ENCODE results near the gene SAMHD1. TPM values are rescaled to one million over a fixed set of nuclear protein-coding genes. Genes with fewer than 3 reads are reported as not detected.

Gene SAMHD1
- total RNA-seq, 2 experiments from 2014 or later, result 30.6 to 35.9 TPM

GRCh38 chr20:36856691-36857635 lies 94.5 kb downstream of the SAMHD1 start:
- DNase-seq (peak; percentile 67), ATAC-seq (peak; percentile 66)
- intact Hi-C loops (cut with micrococcal nuclease), result no loop called here
- H3K27me3 Mint-ChIP-seq, result peaks cover 4% of the 10 kb centered on the region
- H3K9me3 Mint-ChIP-seq, result no peaks in the 10 kb centered on the region
- TF ChIP-seq CTCF (IDR thresholded peaks at IDR 0.05), result no peak
- H3K27ac Mint-ChIP-seq, result peak overlapping the region; percentile 17
- peaks cover 15% of the 10 kb centered on the region for H3K4me1 Mint-ChIP-seq (ENCODE audit: low read depth)
- H3K4me3 Mint-ChIP-seq, result peak overlapping the region; percentile 0
- POLR2A ChIA-PET, result interaction anchor here (1.0 to 1.8 kb wide), 2 partner anchors 10 to 23 kb away, joined by 3 to 6 read pairs; no protein-coding TSS in a partner anchor
- CTCF ChIA-PET, result interaction anchor here (0.9 to 2.8 kb wide), 3 partner anchors 10 to 48 kb away, joined by 3 to 11 read pairs (median 5); no protein-coding TSS in a partner anchor
- no peaks in the 10 kb centered on the region for H3K36me3 Mint-ChIP-seq (ENCODE audit: low read depth)

DNA sequence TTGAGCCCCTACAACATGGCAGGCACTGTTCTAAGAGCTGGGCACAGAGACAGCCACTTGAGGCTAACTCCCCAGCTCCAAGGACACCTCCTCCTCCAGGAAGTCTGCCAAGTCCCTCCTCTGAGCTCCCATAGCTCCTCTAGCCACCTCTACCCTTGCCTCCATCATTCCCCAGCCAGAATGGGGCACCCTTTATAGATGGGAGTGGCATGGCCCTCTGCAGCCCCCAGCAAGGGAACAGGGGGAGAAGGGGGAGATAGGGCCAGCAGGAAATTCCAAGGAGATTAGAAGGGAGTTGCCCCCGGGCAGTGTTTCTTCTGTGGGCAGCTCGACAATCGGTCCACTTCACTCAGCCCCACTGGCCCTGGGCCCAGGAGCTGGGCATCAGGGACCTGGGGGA lies 95.3 kb downstream of the SAMHD1 start:
- POLR2A ChIA-PET, result interaction anchor here (1.0 to 1.8 kb wide), 2 partner anchors 9 to 23 kb away, joined by 3 to 6 read pairs; no protein-coding TSS in a partner anchor
- CTCF ChIA-PET, result interaction anchor here (0.7 to 2.8 kb wide), 5 partner anchors 7 to 82 kb away, joined by 3 to 11 read pairs (median 5); a partner anchor contains a TSS
- Mint-ChIP-seq H3K27me3 (peaks cover under 1% of the 10 kb centered on the region), H3K36me3 (ENCODE audit: low read depth) (no peaks in the 10 kb centered on the region), H3K27ac (no peak overlapping the region), H3K4me1 (ENCODE audit: low read depth) (peaks cover 15% of the 10 kb centered on the region), H3K4me3 (no peak overlapping the region), H3K9me3 (no peaks in the 10 kb centered on the region)
- intact Hi-C loops (cut with micrococcal nuclease), result no loop called here
- TF ChIP-seq CTCF (IDR thresholded peaks at IDR 0.05), result no peak
- ATAC-seq (no peak), DNase-seq (no peak)

DNA sequence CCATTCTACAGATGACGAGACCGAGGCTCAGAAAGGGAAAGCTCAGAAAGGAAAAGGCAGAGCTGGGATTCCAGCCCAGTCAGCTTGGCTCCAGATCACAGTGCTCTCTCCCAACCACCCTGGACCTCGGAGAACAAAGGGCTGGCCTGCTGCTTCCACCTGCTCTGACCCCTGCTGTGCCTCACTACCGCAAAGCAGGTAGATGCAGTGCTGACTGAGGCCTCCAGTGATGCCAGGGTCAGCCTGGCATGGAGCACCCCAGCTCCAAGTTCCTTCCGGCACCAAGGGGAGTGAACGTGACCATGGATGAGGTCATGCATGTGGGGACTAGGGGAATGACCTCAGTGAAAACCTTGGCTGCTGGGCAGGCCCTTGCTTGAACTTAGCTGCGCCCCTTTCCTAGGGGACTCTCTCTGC lies 96.3 kb downstream of the SAMHD1 start:
- POLR2A ChIA-PET, result interaction anchor here (1.0 to 1.8 kb wide), 4 partner anchors 9 to 23 kb away, joined by 3 to 6 read pairs (median 4); a partner anchor contains a TSS
- peaks cover 15% of the 10 kb centered on the region for H3K4me1 Mint-ChIP-seq (ENCODE audit: low read depth)
- intact Hi-C loops (cut with micrococcal nuclease), result no loop called here

GRCh38 chr20:36854348-36855240 lies 96.9 kb downstream of the SAMHD1 start:
- Mint-ChIP-seq H3K4me3 (no peak overlapping the region), H3K9me3 (peaks cover 3% of the 10 kb centered on the region), H3K27ac (no peak overlapping the region), H3K27me3 (no peaks in the 10 kb centered on the region), H3K36me3 (ENCODE audit: low read depth) (no peaks in the 10 kb centered on the region), H3K4me1 (ENCODE audit: low read depth) (peaks cover 15% of the 10 kb centered on the region)
- DNase-seq, result no peak
- ChIA-PET POLR2A (interaction anchor here (1.0 to 1.8 kb wide), 4 partner anchors 8 to 23 kb away, joined by 3 to 6 read pairs (median 4); a partner anchor contains a TSS), CTCF (interaction anchor here (1.0 to 2.8 kb wide), 6 partner anchors 8 to 46 kb away, joined by 3 to 11 read pairs (median 4); a partner anchor contains a TSS)
- intact Hi-C loops (cut with micrococcal nuclease), result no loop called here
- no peak for ATAC-seq
- TF ChIP-seq CTCF (IDR thresholded peaks at IDR 0.05), result no peak

More for the DNA sequence above, 96.3 kb downstream of the SAMHD1 start:
- Mint-ChIP-seq H3K4me3 (no peak overlapping the region), H3K27me3 (no peaks in the 10 kb centered on the region), H3K9me3 (peaks cover 3% of the 10 kb centered on the region), H3K27ac (no peak overlapping the region), H3K36me3 (ENCODE audit: low read depth) (no peaks in the 10 kb centered on the region)
- no peak for TF ChIP-seq CTCF (IDR thresholded peaks at IDR 0.05)
- CTCF ChIA-PET, result interaction anchor here (1.1 to 2.8 kb wide), 6 partner anchors 8 to 46 kb away, joined by 3 to 11 read pairs (median 4); a partner anchor contains a TSS
- ATAC-seq, result no peak
- no peak for DNase-seq
